Hindlimb muscle (tissue), 1 donor: ENCODE data around the gene ZNF536. TPM values are rescaled to one million over a fixed set of nuclear protein-coding genes. Genes with fewer than 3 reads are reported as not detected.
"Not testable (repeated sequence)": the region's sequence is repeated elsewhere in the genome, so short reads cannot be mapped to it uniquely, and the experiment has no call there.

ENCODE experiments used
- DNase-seq: peaks from one replicate; pipeline ENCODE4 v3.0.0-alpha.2; 2013
- polyA plus RNA-seq: library from polyadenylated mRNA; unstranded; fragments of 120-200 nt; gene quantifications from one replicate; pipeline ENCODE4 v1.2.1, GENCODE V29; 2013; ENCODE audit not compliant: insufficient read length

The ZNF536 gene
- polyA plus RNA-seq, 1 donor: 2.0 TPM

- DNase-seq: no peak
These were observed 118.6 kb downstream of the ZNF536 start for GRCh38 chr19:30490760-30491159.

- no peak for DNase-seq
These were observed 120.5 kb downstream of the ZNF536 start for GRCh38 chr19:30492586-30493270.

- no peak for DNase-seq
These were observed 124.8 kb downstream of the ZNF536 start for GRCh38 chr19:30497034-30497433.

- not testable (repeated sequence) for DNase-seq
These were observed 125.9 kb downstream of the ZNF536 start for GRCh38 chr19:30498085-30498484.

GRCh38 chr19:30498707-30499106 lies 126.5 kb downstream of the ZNF536 start:
- peak; percentile 16 for DNase-seq

- DNase-seq: no peak
These were observed 132.1 kb downstream of the ZNF536 start for GRCh38 chr19:30504272-30504671.

- DNase-seq: peak; percentile 35
These were observed 140.2 kb downstream of the ZNF536 start for GRCh38 chr19:30512176-30513081.

GRCh38 chr19:30513082-30513411 lies 140.9 kb downstream of the ZNF536 start:
- DNase-seq: peak; percentile 18

- no peak for DNase-seq
These were observed 143.9 kb downstream of the ZNF536 start for GRCh38 chr19:30516111-30516510.

GRCh38 chr19:30516531-30516930 lies 144.3 kb downstream of the ZNF536 start:
- no peak for DNase-seq

GRCh38 chr19:30518965-30519606 lies 146.9 kb downstream of the ZNF536 start:
- DNase-seq: no peak

- no peak for DNase-seq
These were observed 147.5 kb downstream of the ZNF536 start for GRCh38 chr19:30519607-30520205.

GRCh38 chr19:30520735-30521479 lies 148.7 kb downstream of the ZNF536 start:
- DNase-seq: no peak

- no peak for DNase-seq
These were observed 149.8 kb downstream of the ZNF536 start for GRCh38 chr19:30521937-30522336.

GRCh38 chr19:30522341-30522740 lies 150.2 kb downstream of the ZNF536 start:
- no peak for DNase-seq

GRCh38 chr19:30523791-30524190 lies 151.6 kb downstream of the ZNF536 start:
- DNase-seq: no peak

- DNase-seq: no peak
These were observed 153.2 kb downstream of the ZNF536 start for GRCh38 chr19:30525383-30525782.

- no peak for DNase-seq
These were observed 156.7 kb downstream of the ZNF536 start for GRCh38 chr19:30528919-30529318.

- no peak for DNase-seq
These were observed 157.7 kb downstream of the ZNF536 start for GRCh38 chr19:30529876-30530275.

GRCh38 chr19:30530751-30531150 lies 158.6 kb downstream of the ZNF536 start:
- DNase-seq: no peak

- no peak for DNase-seq
These were observed 162.8 kb downstream of the ZNF536 start for GRCh38 chr19:30535011-30535410.

- no peak for DNase-seq
These were observed 164.8 kb downstream of the ZNF536 start for GRCh38 chr19:30536975-30537374.
